Measurements from ENCODE around the gene ARGLU1.

The ARGLU1 gene

GRCh38 chr13:106586648-106587166 lies 18.8 kb upstream of the ARGLU1 start:
- H3K27ac ChIP-seq (ENCODE audit: low read length): no peak overlapping the region

GRCh38 chr13:106581225-106581624 lies 13.3 kb upstream of the ARGLU1 start:
- peaks cover 0 to 4% of the 10 kb centered on the region in 2 donors for H3K9me3 ChIP-seq (ENCODE audit: control insufficient read depth in 1 of 2, low read length in 2 of 2)
- H3K27me3 ChIP-seq (ENCODE audit: low read depth, low read length): no peaks in the 10 kb centered on the region
- H3K36me3 ChIP-seq (ENCODE audit: control insufficient read depth in 1 of 2, insufficient read depth in 2 of 2, low read length in 2 of 2): no peaks in the 10 kb centered on the region
- H3K4me1 ChIP-seq (ENCODE audit: control insufficient read depth in 1 of 2, insufficient read depth in 2 of 2, low read length in 2 of 2): peaks cover 0 to 3% of the 10 kb centered on the region in 2 donors
- no peak overlapping the region for H3K4me3 ChIP-seq (ENCODE audit: low read depth in 1 of 2, low read length in 2 of 2)
- H3K27ac ChIP-seq (ENCODE audit: low read length): no peak overlapping the region

More at GRCh38 chr13:106586648-106587166, 18.8 kb upstream of the ARGLU1 start:
- H3K9me3 ChIP-seq (ENCODE audit: control insufficient read depth in 1 of 2, low read length in 2 of 2): peaks cover 0 to 4% of the 10 kb centered on the region in 2 donors
- no peaks in the 10 kb centered on the region for H3K27me3 ChIP-seq (ENCODE audit: low read depth, low read length)
- no peaks in the 10 kb centered on the region for H3K4me1 ChIP-seq (ENCODE audit: control insufficient read depth in 1 of 2, insufficient read depth in 2 of 2, low read length in 2 of 2)
- no peak overlapping the region for H3K4me3 ChIP-seq (ENCODE audit: low read depth in 1 of 2, low read length in 2 of 2)
- H3K36me3 ChIP-seq (ENCODE audit: control insufficient read depth in 1 of 2, insufficient read depth in 2 of 2, low read length in 2 of 2): no peaks in the 10 kb centered on the region

- Histone ChIP-seq H3K27me3 (ENCODE audit: low read depth, low read length) (no peaks in the 10 kb centered on the region), H3K9me3 (ENCODE audit: control insufficient read depth in 1 of 2, low read length in 2 of 2) (no peaks in the 10 kb centered on the region), H3K36me3 (ENCODE audit: control insufficient read depth in 1 of 2, insufficient read depth in 2 of 2, low read length in 2 of 2) (no peaks in the 10 kb centered on the region), H3K27ac (ENCODE audit: low read length) (no peak overlapping the region), H3K4me3 (ENCODE audit: low read depth in 1 of 2, low read length in 2 of 2) (no peak overlapping the region), H3K4me1 (ENCODE audit: control insufficient read depth in 1 of 2, insufficient read depth in 2 of 2, low read length in 2 of 2) (peaks cover 0 to 3% of the 10 kb centered on the region in 2 donors)
Observed at GRCh38 chr13:106575896-106576295, 8.0 kb upstream of the ARGLU1 start.

- Histone ChIP-seq H3K4me3 (ENCODE audit: low read depth in 1 of 2, low read length in 2 of 2) (no peak overlapping the region), H3K27ac (ENCODE audit: low read length) (no peak overlapping the region), H3K9me3 (ENCODE audit: control insufficient read depth in 1 of 2, low read length in 2 of 2) (no peaks in the 10 kb centered on the region), H3K36me3 (ENCODE audit: control insufficient read depth in 1 of 2, insufficient read depth in 2 of 2, low read length in 2 of 2) (no peaks in the 10 kb centered on the region), H3K4me1 (ENCODE audit: control insufficient read depth in 1 of 2, insufficient read depth in 2 of 2, low read length in 2 of 2) (peaks cover 0 to 3% of the 10 kb centered on the region in 2 donors), H3K27me3 (ENCODE audit: low read depth, low read length) (no peaks in the 10 kb centered on the region)
Observed at GRCh38 chr13:106573868-106574267, 5.9 kb upstream of the ARGLU1 start.

- peaks cover 0 to 3% of the 10 kb centered on the region in 2 donors for H3K4me1 ChIP-seq (ENCODE audit: control insufficient read depth in 1 of 2, insufficient read depth in 2 of 2, low read length in 2 of 2)
- no peaks in the 10 kb centered on the region for H3K27me3 ChIP-seq (ENCODE audit: low read depth, low read length)
- no peak overlapping the region for H3K27ac ChIP-seq (ENCODE audit: low read length)
- no peaks in the 10 kb centered on the region for H3K9me3 ChIP-seq (ENCODE audit: control insufficient read depth in 1 of 2, low read length in 2 of 2)
- no peak overlapping the region for H3K4me3 ChIP-seq (ENCODE audit: low read depth in 1 of 2, low read length in 2 of 2)
- H3K36me3 ChIP-seq (ENCODE audit: control insufficient read depth in 1 of 2, insufficient read depth in 2 of 2, low read length in 2 of 2): no peaks in the 10 kb centered on the region
Observed at GRCh38 chr13:106573284-106573846, 5.4 kb upstream of the ARGLU1 start.

GRCh38 chr13:106570299-106570852 lies 2.4 kb upstream of the ARGLU1 start:
- peaks cover 8 to 13% of the 10 kb centered on the region in 2 donors for H3K4me1 ChIP-seq (ENCODE audit: control insufficient read depth in 1 of 2, insufficient read depth in 2 of 2, low read length in 2 of 2)
- peaks cover 0 to 5% of the 10 kb centered on the region in 2 donors for H3K36me3 ChIP-seq (ENCODE audit: control insufficient read depth in 1 of 2, insufficient read depth in 2 of 2, low read length in 2 of 2)
- no peaks in the 10 kb centered on the region for H3K9me3 ChIP-seq (ENCODE audit: control insufficient read depth in 1 of 2, low read length in 2 of 2)
- H3K27ac ChIP-seq (ENCODE audit: low read length): no peak overlapping the region
- no peak overlapping the region for H3K4me3 ChIP-seq (ENCODE audit: low read depth in 1 of 2, low read length in 2 of 2)
- H3K27me3 ChIP-seq (ENCODE audit: low read depth, low read length): no peaks in the 10 kb centered on the region

- Histone ChIP-seq H3K27ac (ENCODE audit: low read length) (no peak overlapping the region), H3K27me3 (ENCODE audit: low read depth, low read length) (no peaks in the 10 kb centered on the region), H3K4me3 (ENCODE audit: low read depth in 1 of 2, low read length in 2 of 2) (no peak overlapping the region), H3K9me3 (ENCODE audit: control insufficient read depth in 1 of 2, low read length in 2 of 2) (no peaks in the 10 kb centered on the region), H3K4me1 (ENCODE audit: control insufficient read depth in 1 of 2, insufficient read depth in 2 of 2, low read length in 2 of 2) (peaks cover 17 to 22% of the 10 kb centered on the region in 2 donors), H3K36me3 (ENCODE audit: control insufficient read depth in 1 of 2, insufficient read depth in 2 of 2, low read length in 2 of 2) (peaks cover 0 to 5% of the 10 kb centered on the region in 2 donors)
Observed at GRCh38 chr13:106569233-106570095, 1.5 kb upstream of the ARGLU1 start.

- peak overlapping the region; percentile 90 for H3K27ac ChIP-seq (ENCODE audit: low read length)
- H3K36me3 ChIP-seq (ENCODE audit: control insufficient read depth in 1 of 2, insufficient read depth in 2 of 2, low read length in 2 of 2): peaks cover 0 to 5% of the 10 kb centered on the region in 2 donors
- H3K27me3 ChIP-seq (ENCODE audit: low read depth, low read length): no peaks in the 10 kb centered on the region
- no peaks in the 10 kb centered on the region for H3K9me3 ChIP-seq (ENCODE audit: control insufficient read depth in 1 of 2, low read length in 2 of 2)
- H3K4me3 ChIP-seq (ENCODE audit: low read depth in 1 of 2, low read length in 2 of 2): peak overlapping the region; percentile 79 to 94
- peaks cover 17 to 32% of the 10 kb centered on the region in 2 donors for H3K4me1 ChIP-seq (ENCODE audit: control insufficient read depth in 1 of 2, insufficient read depth in 2 of 2, low read length in 2 of 2)
Observed at GRCh38 chr13:106568299-106569003, 514 bp upstream of the ARGLU1 start.

GRCh38 chr13:106566641-106567473 lies 1.1 kb downstream of the ARGLU1 start:
- Histone ChIP-seq H3K27me3 (ENCODE audit: low read depth, low read length) (no peaks in the 10 kb centered on the region), H3K4me3 (ENCODE audit: low read depth in 1 of 2, low read length in 2 of 2) (peak overlapping the region; percentile 79 to 94), H3K27ac (ENCODE audit: low read length) (peak overlapping the region; percentile 80), H3K9me3 (ENCODE audit: control insufficient read depth in 1 of 2, low read length in 2 of 2) (no peaks in the 10 kb centered on the region), H3K4me1 (ENCODE audit: control insufficient read depth in 1 of 2, insufficient read depth in 2 of 2, low read length in 2 of 2) (peaks cover 23 to 42% of the 10 kb centered on the region in 2 donors), H3K36me3 (ENCODE audit: control insufficient read depth in 1 of 2, insufficient read depth in 2 of 2, low read length in 2 of 2) (peaks cover 0 to 5% of the 10 kb centered on the region in 2 donors)

- H3K4me1 ChIP-seq (ENCODE audit: control insufficient read depth in 1 of 2, insufficient read depth in 2 of 2, low read length in 2 of 2): peaks cover 32 to 50% of the 10 kb centered on the region in 2 donors
- peaks cover 0 to 5% of the 10 kb centered on the region in 2 donors for H3K36me3 ChIP-seq (ENCODE audit: control insufficient read depth in 1 of 2, insufficient read depth in 2 of 2, low read length in 2 of 2)
- no peak overlapping the region for H3K27ac ChIP-seq (ENCODE audit: low read length)
- no peaks in the 10 kb centered on the region for H3K27me3 ChIP-seq (ENCODE audit: low read depth, low read length)
- H3K9me3 ChIP-seq (ENCODE audit: control insufficient read depth in 1 of 2, low read length in 2 of 2): no peaks in the 10 kb centered on the region
- peak overlapping the region; percentile 79 to 94 for H3K4me3 ChIP-seq (ENCODE audit: low read depth in 1 of 2, low read length in 2 of 2)
Observed at GRCh38 chr13:106565127-106565775, 2.7 kb downstream of the ARGLU1 start.

Data from muscle layer of duodenum (tissue), 2 donors.